Thoracic aorta (tissue), 2 donors: ENCODE results near the gene SPACA5B. TPM values are rescaled to one million over a fixed set of nuclear protein-coding genes. Genes with fewer than 3 reads are reported as not detected.
"Not testable (repeated sequence)": the region's sequence is repeated elsewhere in the genome, so short reads cannot be mapped to it uniquely, and the experiment has no call there.

Source experiments
- ATAC-seq: fragments of 150-250 bp; one replicate; pipeline ENCODE4 v1.8.0; 2017; ENCODE audit warnings: low read depth; ENCODE audit not compliant: insufficient number of reproducible peaks, low FRiP score
- DNase-seq: peaks from one replicate; pipeline ENCODE4 v3.0.0-alpha.2; 2020; ENCODE audit warnings: low spot score
- H3K27ac ChIP-seq, 2 donors: fragments of 200-600 bp; sonication (generic); 1 replicate in 1 of 2; 2 replicates in 1 of 2; pipeline ENCODE4 v1.5.1; 2016; ENCODE audit warnings: mild to moderate bottlenecking in 2 of 2, moderate library complexity in 2 of 2
- H3K27me3 ChIP-seq: fragments of 200-600 bp; sonication (generic); replicated peaks from 2 replicates; pipeline ENCODE4 v1.6.0; 2016; ENCODE audit warnings: mild to moderate bottlenecking; ENCODE audit not compliant: insufficient read depth
- H3K36me3 ChIP-seq: fragments of 200-600 bp; sonication (generic); one replicate; pipeline ENCODE4 v1.5.1; 2016
- H3K4me1 ChIP-seq, 2 donors: fragments of 200-600 bp; sonication (generic); 1 replicate in 1 of 2; 2 replicates in 1 of 2; pipeline versions ENCODE4 v1.5.1 to v1.6.0; 2016; ENCODE audit warnings: low read depth in 2 of 2, mild to moderate bottlenecking in 1 of 2; ENCODE audit not compliant: control insufficient read depth in 1 of 2
- H3K4me3 ChIP-seq: fragments of 200-600 bp; sonication (generic); 2 replicates; pipeline ENCODE4 v1.5.1; 2016; ENCODE audit warnings: mild to moderate bottlenecking
- H3K9me3 ChIP-seq: fragments of 200-600 bp; sonication (generic); 2 replicates; pipeline ENCODE4 v1.5.1; 2016
- CTCF ChIP-seq: fragments of 200-600 bp; sonication (generic); IDR thresholded peaks from one replicate; pipeline ENCODE4 v1.5.1; 2019; ENCODE audit warnings: antibody characterized with exemption
- total RNA-seq, 2 donors: library from RNA; depleted of rRNA; stranded (reverse); fragments of >200 nt; gene quantifications; one replicate each; pipeline versions ENCODE4 v1.1.0 to v1.2.3, GENCODE V29; 2016

Gene SPACA5B
- total RNA-seq, 2 donors from 2014 or later = not detected

GRCh38 chrX:48153769-48154168 is 23.3 kb downstream of the SPACA5B start:
- Histone ChIP-seq H3K36me3 (no peaks in the 10 kb centered on the region), H3K27ac (no peak overlapping the region), H3K4me3 (no peak overlapping the region), H3K9me3 (no peaks in the 10 kb centered on the region), H3K4me1 (no peaks in the 10 kb centered on the region), H3K27me3 (no peaks in the 10 kb centered on the region)
- no peak for TF ChIP-seq CTCF
- ATAC-seq = no peak
- DNase-seq = no peak

DNA sequence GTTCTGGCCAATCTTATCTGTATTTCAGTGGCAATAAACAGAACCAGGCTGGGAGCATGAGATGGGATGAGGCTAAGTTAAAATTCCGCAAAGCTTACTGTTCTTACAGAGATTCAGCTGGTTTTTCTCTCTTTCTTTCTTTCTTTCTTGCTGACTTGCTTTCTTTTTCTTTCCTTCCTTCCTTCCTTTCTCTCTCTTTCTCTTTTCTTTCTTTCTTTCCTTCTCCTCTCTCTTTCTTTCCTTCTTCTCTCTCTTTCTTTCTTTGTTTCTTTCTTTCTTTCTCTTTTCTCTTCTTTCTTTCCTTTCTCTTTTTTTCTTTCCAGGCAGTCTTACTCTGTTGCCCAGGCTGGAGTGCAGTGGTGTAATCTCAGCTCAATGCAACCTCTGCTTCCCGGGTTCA is 24.4 kb downstream of the SPACA5B start:
- Histone ChIP-seq H3K9me3 (no peaks in the 10 kb centered on the region), H3K4me1 (no peaks in the 10 kb centered on the region), H3K27me3 (no peaks in the 10 kb centered on the region), H3K4me3 (no peak overlapping the region), H3K27ac (no peak overlapping the region), H3K36me3 (no peaks in the 10 kb centered on the region)
- ATAC-seq (no peak), DNase-seq (no peak)
- TF ChIP-seq CTCF = no peak

GRCh38 chrX:48156014-48156413 is 25.6 kb downstream of the SPACA5B start:
- Histone ChIP-seq H3K36me3 (no peaks in the 10 kb centered on the region), H3K4me3 (no peak overlapping the region), H3K4me1 (no peaks in the 10 kb centered on the region), H3K9me3 (no peaks in the 10 kb centered on the region), H3K27me3 (no peaks in the 10 kb centered on the region), H3K27ac (no peak overlapping the region)
- ATAC-seq (no peak), DNase-seq (no peak)
- TF ChIP-seq CTCF = no peak

- DNase-seq (no peak), ATAC-seq (no peak)
- Histone ChIP-seq H3K27me3 (no peaks in the 10 kb centered on the region), H3K4me1 (no peaks in the 10 kb centered on the region), H3K9me3 (no peaks in the 10 kb centered on the region), H3K4me3 (no peak overlapping the region), H3K27ac (no peak overlapping the region), H3K36me3 (no peaks in the 10 kb centered on the region)
- TF ChIP-seq CTCF = no peak
Observed at GRCh38 chrX:48165241-48165640, 34.8 kb downstream of the SPACA5B start.

- ATAC-seq, H3K4me3 ChIP-seq: not testable (repeated sequence)
Observed at GRCh38 chrX:48166322-48166721, 35.9 kb downstream of the SPACA5B start.

GRCh38 chrX:48179691-48180090 is 49.3 kb downstream of the SPACA5B start:
- Histone ChIP-seq H3K9me3 (no peaks in the 10 kb centered on the region), H3K4me1 (no peaks in the 10 kb centered on the region)
- no peak for TF ChIP-seq CTCF

More at GRCh38 chrX:48166322-48166721, 35.9 kb downstream of the SPACA5B start:
- not testable (repeated sequence) for H3K36me3 ChIP-seq, H3K27ac ChIP-seq, DNase-seq, H3K4me1 ChIP-seq, H3K9me3 ChIP-seq, H3K27me3 ChIP-seq

More at GRCh38 chrX:48179691-48180090, 49.3 kb downstream of the SPACA5B start:
- ATAC-seq = no peak
- Histone ChIP-seq H3K27ac (no peak overlapping the region), H3K36me3 (no peaks in the 10 kb centered on the region), H3K4me3 (no peak overlapping the region), H3K27me3 (no peaks in the 10 kb centered on the region)
- DNase-seq = no peak
